Small intestine (tissue), 7 donors: ENCODE measurements around the gene PSMC1. TPM values are rescaled to one million over a fixed set of nuclear protein-coding genes. Genes with fewer than 3 reads are reported as not detected.

ENCODE experiments used
- DNase-seq, 2 donors: peaks; one replicate each; pipeline versions ENCODE4 v3.0.0 to v3.0.0-alpha.2; 2013
- FAIRE-seq: peaks from 2 replicates; lab custom pipeline; 2012; peaks lifted over from hg19 to GRCh38; lab: Jason Lieb, UNC
- H3K27ac ChIP-seq, 3 donors: one replicate each; pipeline ENCODE4 v1.5.1; 2013; ENCODE audit warnings: low read length in 2 of 3, mild to moderate bottlenecking in 2 of 3, control low read depth in 1 of 3, inconsistent platforms in 1 of 3, low read depth in 1 of 3, moderate library complexity in 1 of 3
- H3K27me3 ChIP-seq, 3 donors: one replicate each; pipeline ENCODE4 v1.6.1; 2013; ENCODE audit warnings: low read length in 3 of 3, inconsistent platforms in 1 of 3; ENCODE audit not compliant: control insufficient read depth in 3 of 3, insufficient read depth in 3 of 3
- H3K36me3 ChIP-seq, 3 donors: one replicate each; pipeline ENCODE4 v1.6.1; 2013; ENCODE audit warnings: low read length in 3 of 3, inconsistent platforms in 1 of 3, low read depth in 1 of 3, mild to moderate bottlenecking in 1 of 3, moderate library complexity in 1 of 3; ENCODE audit not compliant: control insufficient read depth in 3 of 3, insufficient read depth in 2 of 3
- H3K4me1 ChIP-seq, 3 donors: one replicate each; pipeline ENCODE4 v1.6.1; 2013; ENCODE audit warnings: low read length in 2 of 3, inconsistent platforms in 1 of 3, low read depth in 1 of 3, mild to moderate bottlenecking in 1 of 3, moderate library complexity in 1 of 3; ENCODE audit not compliant: control insufficient read depth in 3 of 3, insufficient read depth in 2 of 3
- H3K4me3 ChIP-seq, 3 donors: one replicate each; pipeline ENCODE4 v1.5.1; 2013; ENCODE audit warnings: low read length in 3 of 3, control low read depth in 1 of 3, inconsistent platforms in 1 of 3, low read depth in 1 of 3, mild to moderate bottlenecking in 1 of 3, moderate library complexity in 1 of 3
- H3K9me3 ChIP-seq, 2 donors: one replicate each; pipeline ENCODE4 v1.6.1; 2013; ENCODE audit warnings: low read depth in 1 of 2, low read length in 1 of 2; ENCODE audit not compliant: control insufficient read depth in 2 of 2, insufficient read depth in 1 of 2
- WGBS, 3 donors: extraction: QIAGEN DNeasy Blood & Tissue Kit; methylation state at CpG; one replicate each; pipeline ENCODE4 v1.1.7; 2013; 5-methylcytosine and 5-hydroxymethylcytosine counted together
- polyA plus RNA-seq, 4 donors: library from polyadenylated mRNA; stranded (reverse) in 3 of 4; unstranded in 1 of 4; fragments of 200-250 nt in 3 of 4; fragments of 120-200 nt in 1 of 4; gene quantifications; one replicate each; pipeline versions ENCODE4 v1.2.1 to v1.2.3, GENCODE V29; 2013
- donor health status: healthy with polysubstance abuse.
- donor health status: control.
- donor health status: control.
- donor health status: Bipolar disorder and iron deficiency.
- donor health status: healthy.

The PSMC1 gene
- polyA plus RNA-seq, 4 donors = 85.0 to 172 (median 127) TPM

GRCh38 chr14:90272523-90272922 lies 16.2 kb downstream of the PSMC1 start:
- 79 to 92% (median 86%) methylated on average over 9 to 10 of the region's 10 CpGs for WGBS, 3 donors
- no peak overlapping the region for H3K4me3 ChIP-seq
- H3K9me3 ChIP-seq = no peaks in the 10 kb centered on the region
- FAIRE-seq = no peak
- no peak overlapping the region for H3K27ac ChIP-seq
- H3K27me3 ChIP-seq = no peaks in the 10 kb centered on the region
- no peaks in the 10 kb centered on the region for H3K4me1 ChIP-seq
- H3K36me3 ChIP-seq = peaks cover 13 to 59% (median 35%) of the 10 kb centered on the region in 3 donors
- DNase-seq = no peak

DNA sequence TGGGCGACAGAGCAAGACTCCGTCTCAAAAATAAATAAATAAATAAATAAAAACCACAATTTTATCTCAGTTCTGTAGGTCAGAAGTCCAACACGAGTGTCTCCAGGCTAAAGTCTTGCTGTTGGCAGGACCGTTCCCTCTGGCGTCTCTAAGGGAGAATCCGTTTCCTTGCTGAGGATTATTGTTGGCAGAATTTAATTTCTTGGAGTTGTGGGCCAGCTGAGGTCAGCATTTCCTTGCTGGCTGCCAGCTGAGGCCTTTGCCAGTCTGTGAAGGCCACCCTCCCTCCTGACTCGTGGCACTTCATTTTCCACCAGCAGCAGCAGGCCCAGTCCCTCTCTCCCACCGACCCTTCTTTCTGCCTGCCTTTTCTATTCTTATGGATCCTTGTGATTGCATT lies 17.2 kb downstream of the PSMC1 start:
- peaks cover 11 to 65% (median 35%) of the 10 kb centered on the region in 3 donors for H3K36me3 ChIP-seq
- FAIRE-seq (no peak), DNase-seq (no peak)
- 68 to 76% (median 74%) methylated on average over 8 of the region's 8 CpGs for WGBS, 3 donors
- H3K9me3 ChIP-seq = no peaks in the 10 kb centered on the region
- H3K27ac ChIP-seq = no peak overlapping the region
- H3K27me3 ChIP-seq = no peaks in the 10 kb centered on the region
- H3K4me1 ChIP-seq = no peaks in the 10 kb centered on the region
- H3K4me3 ChIP-seq = no peak overlapping the region

DNA sequence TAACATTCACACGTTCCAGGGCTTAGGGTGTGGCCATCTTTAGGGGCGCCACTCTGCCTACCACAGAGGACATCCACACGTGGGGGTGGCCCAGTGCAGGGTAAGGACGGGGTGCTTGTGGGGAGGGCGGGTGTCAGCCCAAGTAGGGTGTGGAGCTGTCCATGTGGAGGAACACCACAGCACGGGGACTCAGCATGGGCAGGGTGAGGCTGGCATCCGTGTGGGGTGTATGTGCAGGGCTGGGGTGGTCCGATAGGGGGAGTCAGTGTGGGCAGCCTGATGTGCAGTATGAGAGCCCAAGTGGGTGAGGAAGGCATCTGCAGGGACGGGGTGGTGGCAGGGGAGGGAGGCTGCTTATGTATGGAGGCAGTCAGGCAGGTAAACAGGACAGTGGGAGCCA lies 17.7 kb downstream of the PSMC1 start:
- WGBS, 3 donors = 69 to 76% (median 74%) methylated on average over 9 of the region's 9 CpGs
- FAIRE-seq (no peak), DNase-seq (no peak)
- H3K4me1 ChIP-seq = no peaks in the 10 kb centered on the region
- H3K9me3 ChIP-seq = no peaks in the 10 kb centered on the region
- H3K4me3 ChIP-seq = no peak overlapping the region
- no peaks in the 10 kb centered on the region for H3K27me3 ChIP-seq
- H3K27ac ChIP-seq = no peak overlapping the region
- peaks cover 8 to 66% (median 30%) of the 10 kb centered on the region in 3 donors for H3K36me3 ChIP-seq

GRCh38 chr14:90274808-90275457 lies 18.6 kb downstream of the PSMC1 start:
- WGBS, 3 donors = 66 to 83% (median 78%) methylated on average over 8 of the region's 8 CpGs
- H3K36me3 ChIP-seq = peaks cover 6 to 73% (median 32%) of the 10 kb centered on the region in 3 donors
- no peaks in the 10 kb centered on the region for H3K4me1 ChIP-seq
- no peaks in the 10 kb centered on the region for H3K27me3 ChIP-seq
- H3K4me3 ChIP-seq = no peak overlapping the region
- no peaks in the 10 kb centered on the region for H3K9me3 ChIP-seq
- H3K27ac ChIP-seq = peak overlapping the region in 1 of 3 donors; percentile 50
- FAIRE-seq (no peak), DNase-seq (no peak)

- Histone ChIP-seq H3K4me3 (no peak overlapping the region), H3K27me3 (no peaks in the 10 kb centered on the region), H3K27ac (peak overlapping the region in 1 of 3 donors; percentile 27), H3K36me3 (peaks cover 4 to 73% (median 28%) of the 10 kb centered on the region in 3 donors), H3K9me3 (no peaks in the 10 kb centered on the region), H3K4me1 (no peaks in the 10 kb centered on the region)
- no peak for DNase-seq
- no peak for FAIRE-seq
- 80 to 90% (median 89%) methylated on average over 9 of the region's 9 CpGs for WGBS, 3 donors
Observed at GRCh38 chr14:90275458-90275814, 19.1 kb downstream of the PSMC1 start.

DNA sequence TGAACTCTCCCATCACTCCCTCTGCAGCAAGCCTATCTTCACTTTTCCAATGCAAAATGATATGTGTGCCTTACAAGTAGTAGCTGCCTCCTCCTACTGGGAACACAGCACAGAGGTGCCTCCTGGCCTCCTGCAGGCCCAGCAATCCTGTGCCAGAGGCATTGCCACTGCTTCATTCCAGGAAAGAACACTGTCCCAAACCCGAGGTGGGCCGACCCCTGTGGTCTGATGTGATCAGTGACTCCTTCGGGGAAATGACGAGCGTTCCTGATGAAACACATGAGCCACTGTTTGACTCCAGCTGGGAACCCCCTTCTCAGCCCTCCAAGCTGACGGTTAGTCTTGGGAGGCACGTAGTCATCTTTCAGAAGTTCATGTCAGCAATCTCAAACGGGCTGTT lies 19.5 kb downstream of the PSMC1 start:
- Histone ChIP-seq H3K27me3 (no peaks in the 10 kb centered on the region), H3K36me3 (peaks cover 2 to 73% (median 25%) of the 10 kb centered on the region in 3 donors), H3K4me3 (no peak overlapping the region), H3K27ac (no peak overlapping the region), H3K4me1 (no peaks in the 10 kb centered on the region), H3K9me3 (no peaks in the 10 kb centered on the region)
- FAIRE-seq (no peak), DNase-seq (no peak)
- WGBS, 3 donors = 83 to 91% (median 86%) methylated on average over 8 of the region's 8 CpGs

GRCh38 chr14:90276646-90277367 lies 20.5 kb downstream of the PSMC1 start:
- H3K36me3 ChIP-seq = peaks cover 2 to 77% (median 24%) of the 10 kb centered on the region in 3 donors
- H3K4me3 ChIP-seq = no peak overlapping the region
- no peak overlapping the region for H3K27ac ChIP-seq
- WGBS, 3 donors = 80 to 91% (median 89%) methylated on average over 17 to 18 of the region's 18 CpGs
- no peak for FAIRE-seq
- no peaks in the 10 kb centered on the region for H3K4me1 ChIP-seq
- no peak for DNase-seq
- H3K9me3 ChIP-seq = no peaks in the 10 kb centered on the region
- no peaks in the 10 kb centered on the region for H3K27me3 ChIP-seq

DNA sequence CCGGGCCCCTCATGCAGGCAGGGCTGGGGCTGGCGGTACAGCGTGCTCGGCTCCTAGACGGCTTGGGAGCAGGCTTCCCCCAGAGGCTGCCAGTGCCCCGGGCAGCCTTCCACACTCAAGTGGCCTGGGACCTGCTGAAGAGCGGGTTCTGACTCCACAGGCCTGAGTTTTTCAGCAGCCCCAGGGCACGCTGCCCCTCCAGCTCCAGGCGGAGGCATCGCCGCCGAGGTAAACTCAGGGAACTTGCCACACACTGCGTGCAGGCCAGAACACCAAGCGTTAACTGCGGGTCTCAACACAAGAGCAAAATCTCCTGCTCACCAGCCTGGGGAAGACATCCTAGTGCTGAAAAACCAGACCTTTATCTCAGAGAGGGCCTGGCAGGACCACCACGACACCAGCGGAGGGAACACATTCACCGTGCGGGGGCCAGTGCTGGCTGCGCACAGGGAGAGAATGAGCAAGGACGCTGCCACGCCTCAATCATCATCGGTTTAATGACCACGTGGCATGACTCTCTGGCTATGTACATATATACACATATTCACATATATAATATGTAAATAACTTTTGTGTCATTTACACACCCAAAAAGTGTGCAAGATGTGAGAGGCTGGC lies 21.3 kb downstream of the PSMC1 start:
- no peak for DNase-seq
- Histone ChIP-seq H3K27me3 (no peaks in the 10 kb centered on the region), H3K4me1 (no peaks in the 10 kb centered on the region), H3K36me3 (peaks cover 2 to 75% (median 24%) of the 10 kb centered on the region in 3 donors), H3K4me3 (no peak overlapping the region), H3K27ac (no peak overlapping the region), H3K9me3 (no peaks in the 10 kb centered on the region)
- WGBS, 3 donors = 91 to 98% (median 93%) methylated on average over 24 of the region's 24 CpGs
- FAIRE-seq = no peak
